CD14-positive monocyte (primary cell): ENCODE data around the gene CYP20A1. TPM values are rescaled to one million over a fixed set of nuclear protein-coding genes. Genes with fewer than 3 reads are reported as not detected.

Experiments
- DNase-seq, 3 donors: peaks; one replicate each; pipeline ENCODE4 v3.0.0-alpha.2; 2011 to 2022
- H2AFZ ChIP-seq: 2 replicates; pipeline ENCODE4 v1.6.0; 2012; ENCODE audit warnings: mild to moderate bottlenecking, low read depth, low read length, inconsistent platforms; ENCODE audit not compliant: insufficient read depth, poor library complexity, severe bottlenecking
- H3K27ac ChIP-seq, 2 donors: 1 replicate in 1 of 2; 2 replicates in 1 of 2; pipeline ENCODE4 v1.5.1; 2012 to 2013; ENCODE audit warnings: low read length in 2 of 2, control low read depth in 1 of 2, inconsistent platforms in 1 of 2, low read depth in 1 of 2, mild to moderate bottlenecking in 1 of 2
- H3K27me3 ChIP-seq, 2 donors: one replicate each; pipeline versions ENCODE4 v1.6.0 to v1.6.1; 2011 to 2013; ENCODE audit warnings: low read length in 2 of 2; ENCODE audit not compliant: control insufficient read depth in 2 of 2, insufficient read depth in 2 of 2
- H3K36me3 ChIP-seq, 2 donors: replicated peaks in 1 of 2; 1 replicate in 1 of 2; 2 replicates in 1 of 2; pipeline versions ENCODE4 v1.5.1 to v1.6.1; 2012 to 2013; ENCODE audit warnings: low read length in 2 of 2, control low read depth in 1 of 2, inconsistent platforms in 1 of 2, mild to moderate bottlenecking in 1 of 2; ENCODE audit not compliant: insufficient read depth in 2 of 2, control insufficient read depth in 1 of 2
- H3K4me1 ChIP-seq, 2 donors: 1 replicate in 1 of 2; 2 replicates in 1 of 2; pipeline versions ENCODE4 v1.5.1 to v1.6.1; 2012 to 2013; ENCODE audit warnings: low read length in 2 of 2, control low read depth in 1 of 2, inconsistent platforms in 1 of 2, mild to moderate bottlenecking in 1 of 2, moderate library complexity in 1 of 2; ENCODE audit not compliant: insufficient read depth in 2 of 2, control insufficient read depth in 1 of 2
- H3K4me2 ChIP-seq: replicated peaks from 2 replicates; pipeline ENCODE3; 2012; ENCODE audit warnings: low read length, moderate library complexity, mild to moderate bottlenecking; ENCODE audit not compliant: poor library complexity, severe bottlenecking; ENCODE audit errors: extremely low read depth
- H3K4me3 ChIP-seq, 3 experiments: fragments of 200-600 bp in 1 of 3; sonication (generic) in 1 of 3; replicated peaks in 1 of 3; 1 replicate in 2 of 3; 2 replicates in 1 of 3; pipeline ENCODE4 v1.5.1; 2011 to 2013; ENCODE audit warnings: low read length in 3 of 3, mild to moderate bottlenecking in 3 of 3, control low read depth in 2 of 3, low read depth in 2 of 3, inconsistent platforms in 1 of 3, moderate library complexity in 1 of 3
- H3K79me2 ChIP-seq: 2 replicates; pipeline ENCODE4 v1.6.0; 2012; ENCODE audit warnings: mild to moderate bottlenecking, control low read depth, inconsistent platforms, low read length, moderate library complexity; ENCODE audit not compliant: insufficient read depth
- H3K9ac ChIP-seq: 2 replicates; pipeline ENCODE4 v1.6.0; 2017; ENCODE audit warnings: low read length, mild to moderate bottlenecking; ENCODE audit not compliant: insufficient read depth, poor library complexity, severe bottlenecking
- H3K9me3 ChIP-seq, 2 donors: replicated peaks in 1 of 2; 1 replicate in 1 of 2; 2 replicates in 1 of 2; pipeline versions ENCODE4 v1.5.1 to v1.6.1; 2012 to 2013; ENCODE audit warnings: low read length in 2 of 2, control low read depth in 1 of 2; ENCODE audit not compliant: control insufficient read depth in 1 of 2, insufficient read depth in 1 of 2
- H4K20me1 ChIP-seq: 2 replicates; pipeline ENCODE4 v1.6.0; 2012; ENCODE audit warnings: mild to moderate bottlenecking, low read length, control low read depth, moderate library complexity; ENCODE audit not compliant: insufficient read depth
- H3K27ac Mint-ChIP-seq, 7 donors: one replicate each; pipeline ENCODE4 v1.8.0; 2020; ENCODE audit warnings: mild to moderate bottlenecking in 7 of 7, mixed read lengths in 7 of 7, moderate library complexity in 6 of 7, inconsistent platforms in 2 of 7
- H3K27me3 Mint-ChIP-seq, 3 donors: one replicate each; pipeline ENCODE4 v1.8.0; 2021 to 2022; ENCODE audit warnings: low read depth in 3 of 3, mild to moderate bottlenecking in 3 of 3, mixed read lengths in 3 of 3, moderate library complexity in 3 of 3, inconsistent platforms in 1 of 3
- H3K36me3 Mint-ChIP-seq, 2 donors: one replicate each; pipeline ENCODE4 v1.8.0; 2020; ENCODE audit warnings: mixed read lengths in 2 of 2, inconsistent platforms in 1 of 2, mild to moderate bottlenecking in 1 of 2
- H3K4me1 Mint-ChIP-seq: one replicate; pipeline ENCODE4 v1.8.0; 2020; ENCODE audit warnings: mild to moderate bottlenecking, mixed read lengths
- H3K4me3 Mint-ChIP-seq, 2 donors: one replicate each; pipeline ENCODE4 v1.8.0; 2020; ENCODE audit warnings: mild to moderate bottlenecking in 2 of 2, mixed read lengths in 2 of 2, moderate library complexity in 1 of 2
- H3K9me3 Mint-ChIP-seq, 7 donors: one replicate each; pipeline ENCODE4 v1.8.0; 2020 to 2022; ENCODE audit warnings: mixed read lengths in 7 of 7, mild to moderate bottlenecking in 6 of 7, moderate library complexity in 6 of 7, inconsistent platforms in 2 of 7
- CTCF ChIP-seq: fragments of 200-600 bp; IDR thresholded peaks from one replicate; pipeline ENCODE4 v1.8.0; 2022; ENCODE audit warnings: antibody characterized with exemption, mild to moderate bottlenecking
- WGBS: methylation state at CpG from one replicate; pipeline ENCODE4 v1.1.5; 2013; ENCODE audit warnings: missing lambda C conversion rate; ENCODE audit not compliant: insufficient coverage; 5-methylcytosine and 5-hydroxymethylcytosine counted together
- intact Hi-C, 2 donors: fragments of 100-400 bp; cut with micrococcal nuclease; formaldehyde crosslinking; loops; one replicate each; pipeline versions ENCODE4 v1.15.0 to v1.15.1; 2023
- polyA plus RNA-seq, 3 donors: library from polyadenylated mRNA; depleted of rRNA in 1 of 3; unstranded in 2 of 3; stranded (reverse) in 1 of 3; fragments of 300-500 nt in 2 of 3; fragments of >200 nt in 1 of 3; fragmentation: Illumina TruSeq in 2 of 3; gene quantifications; 1 replicate in 2 of 3; 2 replicates in 1 of 3; pipeline ENCODE4 v1.2.3, GENCODE V29; 2012 to 2021

The CYP20A1 gene
- polyA plus RNA-seq, 3 donors = 13.3 to 17.6 (median 15.4) TPM

- H3K4me3 ChIP-seq = no peak overlapping the region
- no peak overlapping the region for H2AFZ ChIP-seq
- H3K27me3 Mint-ChIP-seq = peaks cover 0 to 2% (median 0%) of the 10 kb centered on the region in 3 donors
- no peak for DNase-seq
- no peaks in the 10 kb centered on the region for H3K4me1 ChIP-seq
- H3K9me3 Mint-ChIP-seq = peaks cover 0 to 6% (median 4%) of the 10 kb centered on the region in 7 donors
- no peaks in the 10 kb centered on the region for H3K36me3 ChIP-seq
- no peaks in the 10 kb centered on the region for H3K79me2 ChIP-seq
- intact Hi-C loops = no loop called here
- no peaks in the 10 kb centered on the region for H3K36me3 Mint-ChIP-seq
- H3K9me3 ChIP-seq = no peaks in the 10 kb centered on the region
- H3K27ac Mint-ChIP-seq = no peak overlapping the region
- no peak overlapping the region for H3K4me2 ChIP-seq
- H3K4me1 Mint-ChIP-seq = no peaks in the 10 kb centered on the region
- H3K27ac ChIP-seq = no peak overlapping the region
- no peak overlapping the region for H3K9ac ChIP-seq
- TF ChIP-seq CTCF = no peak
- no CpG with 5 or more reads among the region's 4 CpGs for WGBS
- H3K4me3 Mint-ChIP-seq = no peak overlapping the region
- H3K27me3 ChIP-seq = no peaks in the 10 kb centered on the region
- no peaks in the 10 kb centered on the region for H4K20me1 ChIP-seq
These were observed 108.6 kb downstream of the CYP20A1 start for GRCh38 chr2:203347375-203347774.

GRCh38 chr2:203352604-203353255 lies 113.9 kb downstream of the CYP20A1 start:
- Mint-ChIP-seq H3K27ac (no peak overlapping the region), H3K36me3 (no peaks in the 10 kb centered on the region), H3K4me1 (no peaks in the 10 kb centered on the region), H3K27me3 (no peaks in the 10 kb centered on the region), H3K9me3 (peaks cover 0 to 3% (median 0%) of the 10 kb centered on the region in 7 donors), H3K4me3 (no peak overlapping the region)
- no peak overlapping the region for H3K27ac ChIP-seq
- H3K4me2 ChIP-seq = no peak overlapping the region
- no peaks in the 10 kb centered on the region for H4K20me1 ChIP-seq
- no peaks in the 10 kb centered on the region for H3K36me3 ChIP-seq
- no peak overlapping the region for H2AFZ ChIP-seq
- DNase-seq = no peak
- H3K9me3 ChIP-seq = no peaks in the 10 kb centered on the region
- no peak overlapping the region for H3K9ac ChIP-seq
- no CpG with 5 or more reads among the region's 5 CpGs for WGBS
- no peak overlapping the region for H3K4me3 ChIP-seq
- no peaks in the 10 kb centered on the region for H3K27me3 ChIP-seq
- intact Hi-C loops = no loop called here
- no peaks in the 10 kb centered on the region for H3K79me2 ChIP-seq
- no peaks in the 10 kb centered on the region for H3K4me1 ChIP-seq
- TF ChIP-seq CTCF = no peak
